ENCODE measurements around the gene MTRR. TPM values are rescaled to one million over a fixed set of nuclear protein-coding genes. Genes with fewer than 3 reads are reported as not detected.

Gene MTRR
- total RNA-seq, 1 experiment from 2014 or later, result 40.7 TPM

Other genes with a start within 250 kb of the MTRR start
- 0.18 TPM in 1 of 2 replicates, not detected in the other for gene CFAP90, start 18.0 kb upstream of the MTRR start, total RNA-seq (2014; rRNA removed; shearing (Covaris generic))
- 14.6 and 15.5 TPM in 2 replicates for gene FASTKD3, start 117 bp upstream of the MTRR start, total RNA-seq (2014; rRNA removed; shearing (Covaris generic))